ENCODE results near the gene SLC24A3. TPM values are rescaled to one million over a fixed set of nuclear protein-coding genes. Genes with fewer than 3 reads are reported as not detected.

SLC24A3 gene
- total and polyA plus RNA-seq, 7 experiments from 2014 or later, result 0.58 to 1.0 TPM; not detected in 5

DNA sequence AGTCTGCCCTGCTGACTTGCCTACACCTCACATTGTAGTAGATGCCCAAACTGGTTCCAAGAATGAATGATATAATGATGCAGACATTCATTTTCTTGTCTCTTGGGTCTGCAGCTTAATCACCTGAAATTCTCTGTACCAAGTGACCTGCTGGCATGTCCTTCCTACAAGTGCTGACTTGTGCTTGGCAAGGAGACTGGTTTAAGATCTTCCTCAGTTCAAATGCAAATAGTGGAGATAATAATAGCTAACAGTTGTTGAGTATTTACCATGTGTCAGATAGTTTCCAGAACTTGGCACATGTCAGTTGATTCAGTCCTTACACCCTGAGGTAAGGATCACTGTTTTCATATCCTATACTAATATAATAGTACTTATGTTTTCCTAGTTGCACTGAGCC lies 223.4 kb downstream of the SLC24A3 start:
- H3K27ac ChIP-seq (ENCODE audit: low read depth, low read length), result no peak overlapping the region
- no peaks in the 10 kb centered on the region for H3K27me3 ChIP-seq (ENCODE audit: control insufficient read depth in 2 of 2, insufficient read depth in 2 of 2, low read length in 2 of 2)
- peaks cover 0 to 10% (median 0%) of the 10 kb centered on the region in 5 donors for H3K27me3 Mint-ChIP-seq
- no peak overlapping the region for H3K27ac Mint-ChIP-seq
- ChIA-PET CTCF (no interaction called here), POLR2A (no interaction called here)
- intact Hi-C loops (cut with micrococcal nuclease), result no loop called here
- ATAC-seq (no peak), DNase-seq (no peak)
- H3K4me3 Mint-ChIP-seq, result no peak overlapping the region
- no peaks in the 10 kb centered on the region for H3K4me1 ChIP-seq (ENCODE audit: control insufficient read depth in 2 of 2, insufficient read depth in 2 of 2, low read length in 2 of 2)
- no peaks in the 10 kb centered on the region for H3K36me3 Mint-ChIP-seq
- H3K36me3 ChIP-seq (ENCODE audit: control insufficient read depth in 2 of 3, insufficient read depth in 3 of 3, low read length in 3 of 3), result no peaks in the 10 kb centered on the region
- H3K4me1 Mint-ChIP-seq, result peaks cover 0 to 4% (median 0%) of the 10 kb centered on the region in 7 donors
- H3K9me3 Mint-ChIP-seq, result peaks cover 0 to 5% (median 0%) of the 10 kb centered on the region in 11 donors
- no peak overlapping the region for H3K4me3 ChIP-seq (ENCODE audit: low read length)
- H3K9me3 ChIP-seq (ENCODE audit: control insufficient read depth in 2 of 3, low read length in 3 of 3), result no peaks in the 10 kb centered on the region

DNA sequence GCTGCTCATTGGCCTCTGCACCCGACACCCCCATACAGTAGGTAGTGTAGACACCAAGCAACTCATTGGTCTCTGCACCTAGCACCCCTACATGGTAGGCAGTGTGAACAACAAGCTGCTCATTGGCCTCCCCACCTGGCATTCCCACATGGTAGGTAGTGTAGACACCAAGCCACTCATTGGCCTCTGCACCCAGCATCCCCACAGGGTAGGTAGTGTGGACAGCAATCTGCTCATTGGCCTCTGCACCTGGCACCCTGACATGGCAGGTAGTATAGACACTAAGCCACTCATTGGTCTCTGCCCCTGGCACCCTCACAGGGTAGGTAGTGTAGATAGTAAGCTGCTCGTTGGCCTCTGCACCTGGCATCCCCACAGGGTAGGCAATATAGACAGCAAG lies 226.0 kb downstream of the SLC24A3 start:
- Histone ChIP-seq H3K36me3 (ENCODE audit: control insufficient read depth in 2 of 3, insufficient read depth in 3 of 3, low read length in 3 of 3) (no peaks in the 10 kb centered on the region), H3K27me3 (ENCODE audit: control insufficient read depth in 2 of 2, insufficient read depth in 2 of 2, low read length in 2 of 2) (no peaks in the 10 kb centered on the region), H3K9me3 (ENCODE audit: control insufficient read depth in 2 of 3, low read length in 3 of 3) (no peaks in the 10 kb centered on the region), H3K4me3 (ENCODE audit: low read length) (no peak overlapping the region), H3K27ac (ENCODE audit: low read depth, low read length) (no peak overlapping the region), H3K4me1 (ENCODE audit: control insufficient read depth in 2 of 2, insufficient read depth in 2 of 2, low read length in 2 of 2) (no peaks in the 10 kb centered on the region)
- DNase-seq, result no peak
- Mint-ChIP-seq H3K27ac (no peak overlapping the region), H3K27me3 (peaks cover 0 to 10% (median 0%) of the 10 kb centered on the region in 5 donors), H3K4me3 (no peak overlapping the region), H3K4me1 (peaks cover 0 to 11% (median 2%) of the 10 kb centered on the region in 7 donors), H3K36me3 (no peaks in the 10 kb centered on the region), H3K9me3 (peaks cover 0 to 12% (median 3%) of the 10 kb centered on the region in 11 donors)
- intact Hi-C loops (cut with micrococcal nuclease), result no loop called here
- ChIA-PET POLR2A (no interaction called here), CTCF (no interaction called here)
- no peak for ATAC-seq

GRCh38 chr20:19440660-19441527 lies 228.5 kb downstream of the SLC24A3 start:
- Histone ChIP-seq H3K4me1 (ENCODE audit: control insufficient read depth in 2 of 2, insufficient read depth in 2 of 2, low read length in 2 of 2) (no peaks in the 10 kb centered on the region), H3K36me3 (ENCODE audit: control insufficient read depth in 2 of 3, insufficient read depth in 3 of 3, low read length in 3 of 3) (no peaks in the 10 kb centered on the region), H3K27me3 (ENCODE audit: control insufficient read depth in 2 of 2, insufficient read depth in 2 of 2, low read length in 2 of 2) (no peaks in the 10 kb centered on the region), H3K27ac (ENCODE audit: low read depth, low read length) (no peak overlapping the region), H3K9me3 (ENCODE audit: control insufficient read depth in 2 of 3, low read length in 3 of 3) (no peaks in the 10 kb centered on the region), H3K4me3 (ENCODE audit: low read length) (no peak overlapping the region)
- peak; percentile 56 for ATAC-seq
- no peak for DNase-seq
- intact Hi-C loops (cut with micrococcal nuclease), result no loop called here
- ChIA-PET CTCF (no interaction called here), POLR2A (no interaction called here)
- H3K4me3 Mint-ChIP-seq, result no peak overlapping the region
- H3K4me1 Mint-ChIP-seq, result peaks cover 0 to 11% (median 2%) of the 10 kb centered on the region in 7 donors
- H3K36me3 Mint-ChIP-seq, result peaks cover 0 to 5% (median 0%) of the 10 kb centered on the region in 5 donors
- peaks cover 0 to 28% (median 9%) of the 10 kb centered on the region in 11 donors for H3K9me3 Mint-ChIP-seq
- no peak overlapping the region for H3K27ac Mint-ChIP-seq
- H3K27me3 Mint-ChIP-seq, result peaks cover 0 to 22% (median 0%) of the 10 kb centered on the region in 5 donors

- Histone ChIP-seq H3K27ac (ENCODE audit: low read depth, low read length) (no peak overlapping the region), H3K4me3 (ENCODE audit: low read length) (no peak overlapping the region), H3K9me3 (ENCODE audit: control insufficient read depth in 2 of 3, low read length in 3 of 3) (no peaks in the 10 kb centered on the region), H3K36me3 (ENCODE audit: control insufficient read depth in 2 of 3, insufficient read depth in 3 of 3, low read length in 3 of 3) (no peaks in the 10 kb centered on the region), H3K27me3 (ENCODE audit: control insufficient read depth in 2 of 2, insufficient read depth in 2 of 2, low read length in 2 of 2) (no peaks in the 10 kb centered on the region), H3K4me1 (ENCODE audit: control insufficient read depth in 2 of 2, insufficient read depth in 2 of 2, low read length in 2 of 2) (no peaks in the 10 kb centered on the region)
- CTCF ChIA-PET, result no interaction called here
- peaks cover 0 to 5% (median 0%) of the 10 kb centered on the region in 5 donors for H3K36me3 Mint-ChIP-seq
- no peak for DNase-seq
- H3K9me3 Mint-ChIP-seq, result peaks cover 0 to 33% (median 10%) of the 10 kb centered on the region in 11 donors
- no peak overlapping the region for H3K27ac Mint-ChIP-seq
- H3K27me3 Mint-ChIP-seq, result peaks cover 0 to 31% (median 6%) of the 10 kb centered on the region in 5 donors
- no peak for ATAC-seq
- H3K4me3 Mint-ChIP-seq, result no peak overlapping the region
- H3K4me1 Mint-ChIP-seq, result peaks cover 0 to 6% (median under 1%) of the 10 kb centered on the region in 7 donors
- POLR2A ChIA-PET, result no interaction called here
- intact Hi-C loops (cut with micrococcal nuclease), result no loop called here
These were observed 233.8 kb downstream of the SLC24A3 start for GRCh38 chr20:19446246-19446645.

- Histone ChIP-seq H3K36me3 (ENCODE audit: control insufficient read depth in 2 of 3, insufficient read depth in 3 of 3, low read length in 3 of 3) (no peaks in the 10 kb centered on the region), H3K27ac (ENCODE audit: low read depth, low read length) (no peak overlapping the region), H3K4me1 (ENCODE audit: control insufficient read depth in 2 of 2, insufficient read depth in 2 of 2, low read length in 2 of 2) (no peaks in the 10 kb centered on the region), H3K9me3 (ENCODE audit: control insufficient read depth in 2 of 3, low read length in 3 of 3) (no peaks in the 10 kb centered on the region), H3K4me3 (ENCODE audit: low read length) (no peak overlapping the region), H3K27me3 (ENCODE audit: control insufficient read depth in 2 of 2, insufficient read depth in 2 of 2, low read length in 2 of 2) (no peaks in the 10 kb centered on the region)
- DNase-seq (no peak), ATAC-seq (no peak)
- Mint-ChIP-seq H3K36me3 (peaks cover 0 to 5% (median 0%) of the 10 kb centered on the region in 5 donors), H3K4me1 (peaks cover 0 to 15% (median 6%) of the 10 kb centered on the region in 7 donors), H3K9me3 (peaks cover 0 to 20% (median 5%) of the 10 kb centered on the region in 11 donors), H3K27me3 (peaks cover 0 to 31% (median 6%) of the 10 kb centered on the region in 5 donors), H3K4me3 (no peak overlapping the region), H3K27ac (no peak overlapping the region)
- POLR2A ChIA-PET, result no interaction called here
- CTCF ChIA-PET, result no interaction called here
- intact Hi-C loops (cut with micrococcal nuclease), result no loop called here
These were observed 236.2 kb downstream of the SLC24A3 start for GRCh38 chr20:19448632-19449031.

DNA sequence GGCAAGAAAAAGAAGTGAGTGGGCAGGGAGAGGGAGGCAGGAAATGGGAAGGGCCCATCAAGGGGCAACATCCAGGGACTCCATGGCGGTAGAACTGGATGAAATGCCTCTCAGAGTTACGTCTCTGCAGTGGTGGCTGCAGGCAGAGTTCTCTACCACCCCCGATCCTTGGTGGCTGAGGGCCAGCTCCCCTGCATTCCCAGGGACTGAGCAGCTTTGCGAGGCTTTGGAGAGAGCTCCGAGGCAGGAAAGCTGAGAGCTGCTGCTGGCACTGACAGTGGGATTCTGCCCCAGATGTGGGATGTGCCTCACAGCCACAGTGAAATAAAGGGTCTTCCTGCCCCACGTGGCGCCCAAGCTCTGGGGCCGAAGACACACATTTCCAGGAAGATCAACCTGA lies 236.6 kb downstream of the SLC24A3 start:
- Histone ChIP-seq H3K4me3 (ENCODE audit: low read length) (no peak overlapping the region), H3K36me3 (ENCODE audit: control insufficient read depth in 2 of 3, insufficient read depth in 3 of 3, low read length in 3 of 3) (no peaks in the 10 kb centered on the region), H3K27me3 (ENCODE audit: control insufficient read depth in 2 of 2, insufficient read depth in 2 of 2, low read length in 2 of 2) (no peaks in the 10 kb centered on the region), H3K4me1 (ENCODE audit: control insufficient read depth in 2 of 2, insufficient read depth in 2 of 2, low read length in 2 of 2) (no peaks in the 10 kb centered on the region), H3K27ac (ENCODE audit: low read depth, low read length) (no peak overlapping the region), H3K9me3 (ENCODE audit: control insufficient read depth in 2 of 3, low read length in 3 of 3) (no peaks in the 10 kb centered on the region)
- peaks cover 0 to 5% (median 0%) of the 10 kb centered on the region in 5 donors for H3K36me3 Mint-ChIP-seq
- ChIA-PET CTCF (no interaction called here), POLR2A (no interaction called here)
- ATAC-seq (no peak), DNase-seq (no peak)
- peaks cover 0 to 31% (median 6%) of the 10 kb centered on the region in 5 donors for H3K27me3 Mint-ChIP-seq
- no peak overlapping the region for H3K27ac Mint-ChIP-seq
- intact Hi-C loops (cut with micrococcal nuclease), result no loop called here
- peaks cover 0 to 15% (median 6%) of the 10 kb centered on the region in 7 donors for H3K4me1 Mint-ChIP-seq
- H3K9me3 Mint-ChIP-seq, result peaks cover 0 to 16% (median 5%) of the 10 kb centered on the region in 11 donors
- no peak overlapping the region for H3K4me3 Mint-ChIP-seq

Measured in naive thymus-derived CD4-positive, alpha-beta T cell (primary cell).